Smooth muscle cell (in vitro differentiated cells): ENCODE measurements around the gene SH3RF1. TPM values are rescaled to one million over a fixed set of nuclear protein-coding genes. Genes with fewer than 3 reads are reported as not detected.

Source experiments
- DNase-seq: peaks from one replicate; lab custom pipeline; 2025; ENCODE audit not compliant: unreplicated experiment; lab: John Stamatoyannopoulos, UW
- H2AFZ ChIP-seq: fragments of 200-600 bp; sonication (generic); 2 replicates; pipeline ENCODE4 v1.6.0; 2016; ENCODE audit warnings: antibody characterized with exemption, low read depth, mild to moderate bottlenecking
- H3F3A ChIP-seq: fragments of 200-600 bp; sonication (generic); 2 replicates; pipeline ENCODE4 v1.6.0; 2017; ENCODE audit warnings: antibody characterized with exemption, low read depth
- H3K27ac ChIP-seq: fragments of 200-600 bp; sonication (generic); 2 replicates; pipeline ENCODE4 v1.5.1; 2016; ENCODE audit warnings: low read depth, mild to moderate bottlenecking
- H3K27me3 ChIP-seq: fragments of 200-600 bp; sonication (generic); 2 replicates; pipeline ENCODE4 v1.6.1; 2016; ENCODE audit warnings: low read depth, mild to moderate bottlenecking
- H3K36me3 ChIP-seq: fragments of 200-600 bp; sonication (generic); 2 replicates; pipeline ENCODE4 v1.5.1; 2016; ENCODE audit warnings: low read depth
- H3K4me1 ChIP-seq: fragments of 200-600 bp; sonication (generic); 2 replicates; pipeline ENCODE4 v1.5.1; 2016; ENCODE audit warnings: low read depth
- H3K4me2 ChIP-seq: fragments of 200-600 bp; sonication (generic); 2 replicates; pipeline ENCODE4 v1.6.0; 2016; ENCODE audit warnings: mild to moderate bottlenecking
- H3K4me3 ChIP-seq: fragments of 200-600 bp; sonication (generic); 2 replicates; pipeline ENCODE4 v1.5.1; 2016; ENCODE audit warnings: mild to moderate bottlenecking
- H3K79me2 ChIP-seq: fragments of 200-600 bp; sonication (generic); 2 replicates; pipeline ENCODE4 v1.6.0; 2016; ENCODE audit warnings: low read depth, mild to moderate bottlenecking
- H3K9ac ChIP-seq: fragments of 200-600 bp; sonication (generic); 2 replicates; pipeline ENCODE4 v1.6.0; 2016; ENCODE audit warnings: low read depth
- H3K9me3 ChIP-seq: fragments of 200-600 bp; sonication (generic); replicated peaks from 2 replicates; pipeline ENCODE4 v1.5.1; 2016; ENCODE audit warnings: low read depth
- H4K20me1 ChIP-seq: fragments of 200-600 bp; sonication (generic); 2 replicates; pipeline ENCODE4 v1.6.0; 2016; ENCODE audit warnings: low read depth
- WGBS: methylation state at CpG from one replicate; pipeline ENCODE4 v1.1.7; 2016; ENCODE audit warnings: low lambda C conversion rate; 5-methylcytosine and 5-hydroxymethylcytosine counted together
- polyA plus RNA-seq: library from polyadenylated mRNA; unstranded; fragments of >200 nt; fragmentation: Nextera tagmentation; extraction: Ambion mirVana; gene quantifications from 2 replicates; pipeline ENCODE4 v1.2.1, GENCODE V29; 2016
- total RNA-seq: library from RNA; depleted of rRNA; stranded (reverse); fragments of >200 nt; gene quantifications from 2 replicates; pipeline ENCODE4 v1.2.3, GENCODE V29; 2014
- TF ChIP-seq, protein P1 (sequence below): fragments of 200-600 bp; sonication (generic); IDR thresholded peaks from 2 replicates; pipeline ENCODE4 v1.5.1; 2017; ENCODE audit warnings: borderline replicate concordance, mild to moderate bottlenecking, antibody characterized with exemption; ENCODE audit not compliant: insufficient read depth, poor library complexity, severe bottlenecking

The SH3RF1 gene
- total and polyA plus RNA-seq, 2 experiments from 2014 or later, result 9.4 to 10.2 TPM

DNA sequence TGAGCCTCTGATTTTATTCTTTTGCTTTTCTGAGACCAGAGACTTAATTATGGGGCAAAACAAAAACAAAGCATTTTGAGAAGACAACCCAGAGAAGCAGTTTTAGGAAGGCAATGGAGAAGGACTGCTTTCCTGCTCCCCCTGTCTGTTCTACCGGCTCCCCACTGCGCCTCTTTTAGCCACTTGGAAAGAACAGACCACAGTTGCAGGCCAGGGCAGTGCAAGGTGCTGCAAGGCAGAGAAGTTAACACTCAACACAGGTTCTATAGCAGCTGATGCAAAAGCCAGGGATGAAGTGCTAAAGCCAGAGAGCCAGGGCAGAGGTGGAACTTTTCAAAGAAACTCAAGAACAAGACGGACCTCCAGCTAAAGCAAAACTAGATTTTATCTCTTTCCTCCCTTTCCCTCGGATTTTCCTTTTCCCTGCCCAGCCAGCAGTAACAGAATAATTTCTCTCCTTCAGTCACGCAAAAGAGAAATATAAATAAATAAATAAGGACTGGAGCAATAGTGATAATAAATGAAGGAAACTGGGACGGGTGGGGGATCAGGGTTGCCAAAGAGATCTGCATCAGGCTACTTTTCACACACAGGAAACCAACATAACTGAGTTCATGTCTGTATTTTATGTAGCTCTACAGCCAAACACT, 10.4 kb downstream of the SH3RF1 start:
- no peak overlapping the region for H2AFZ ChIP-seq
- peaks cover 4% of the 10 kb centered on the region for H3F3A ChIP-seq
- no peak overlapping the region for H3K4me2 ChIP-seq
- H3K4me1 ChIP-seq, result peaks cover 50% of the 10 kb centered on the region
- peaks cover 81% of the 10 kb centered on the region for H4K20me1 ChIP-seq
- no peak overlapping the region for H3K4me3 ChIP-seq
- no peaks in the 10 kb centered on the region for H3K27me3 ChIP-seq
- WGBS, result 69% methylated on average over 6 of the region's 6 CpGs
- H3K79me2 ChIP-seq, result peaks cover 100% of the 10 kb centered on the region
- no peak overlapping the region for H3K27ac ChIP-seq
- TF ChIP-seq, protein P1, sequence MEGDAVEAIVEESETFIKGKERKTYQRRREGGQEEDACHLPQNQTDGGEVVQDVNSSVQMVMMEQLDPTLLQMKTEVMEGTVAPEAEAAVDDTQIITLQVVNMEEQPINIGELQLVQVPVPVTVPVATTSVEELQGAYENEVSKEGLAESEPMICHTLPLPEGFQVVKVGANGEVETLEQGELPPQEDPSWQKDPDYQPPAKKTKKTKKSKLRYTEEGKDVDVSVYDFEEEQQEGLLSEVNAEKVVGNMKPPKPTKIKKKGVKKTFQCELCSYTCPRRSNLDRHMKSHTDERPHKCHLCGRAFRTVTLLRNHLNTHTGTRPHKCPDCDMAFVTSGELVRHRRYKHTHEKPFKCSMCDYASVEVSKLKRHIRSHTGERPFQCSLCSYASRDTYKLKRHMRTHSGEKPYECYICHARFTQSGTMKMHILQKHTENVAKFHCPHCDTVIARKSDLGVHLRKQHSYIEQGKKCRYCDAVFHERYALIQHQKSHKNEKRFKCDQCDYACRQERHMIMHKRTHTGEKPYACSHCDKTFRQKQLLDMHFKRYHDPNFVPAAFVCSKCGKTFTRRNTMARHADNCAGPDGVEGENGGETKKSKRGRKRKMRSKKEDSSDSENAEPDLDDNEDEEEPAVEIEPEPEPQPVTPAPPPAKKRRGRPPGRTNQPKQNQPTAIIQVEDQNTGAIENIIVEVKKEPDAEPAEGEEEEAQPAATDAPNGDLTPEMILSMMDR, result no peak
- H3K9me3 ChIP-seq, result no peaks in the 10 kb centered on the region
- DNase-seq, result no peak
- no peaks in the 10 kb centered on the region for H3K36me3 ChIP-seq
- no peak overlapping the region for H3K9ac ChIP-seq

DNA sequence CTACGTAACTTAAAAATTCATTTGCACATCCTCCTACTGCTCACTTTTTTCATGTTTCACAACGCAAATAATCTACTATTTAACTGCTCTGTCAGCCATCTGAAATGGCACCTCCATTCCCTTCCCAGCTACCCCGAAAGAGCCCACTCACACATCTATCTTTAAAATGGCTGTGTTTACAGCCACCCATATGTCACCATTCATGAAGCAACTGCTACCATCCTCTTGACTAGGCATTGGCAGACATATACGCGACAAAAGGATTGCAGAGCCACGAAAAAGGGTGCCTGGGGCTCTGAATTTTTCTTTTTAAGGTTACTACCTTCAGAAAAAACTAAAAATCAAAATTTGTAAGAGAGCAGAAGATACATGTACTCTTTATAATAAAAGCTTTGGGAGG, 11.5 kb downstream of the SH3RF1 start:
- Histone ChIP-seq H3K4me1 (peaks cover 61% of the 10 kb centered on the region), H3K36me3 (no peaks in the 10 kb centered on the region), H3K9ac (no peak overlapping the region), H3K4me2 (no peak overlapping the region), H3F3A (peaks cover 4% of the 10 kb centered on the region), H3K9me3 (no peaks in the 10 kb centered on the region), H3K27ac (no peak overlapping the region), H3K27me3 (no peaks in the 10 kb centered on the region), H2AFZ (no peak overlapping the region), H4K20me1 (peaks cover 84% of the 10 kb centered on the region), H3K79me2 (peaks cover 97% of the 10 kb centered on the region), H3K4me3 (no peak overlapping the region)
- TF ChIP-seq, protein P1, result no peak
- DNase-seq, result no peak
- 90% methylated on average over 6 of the region's 6 CpGs for WGBS

DNA sequence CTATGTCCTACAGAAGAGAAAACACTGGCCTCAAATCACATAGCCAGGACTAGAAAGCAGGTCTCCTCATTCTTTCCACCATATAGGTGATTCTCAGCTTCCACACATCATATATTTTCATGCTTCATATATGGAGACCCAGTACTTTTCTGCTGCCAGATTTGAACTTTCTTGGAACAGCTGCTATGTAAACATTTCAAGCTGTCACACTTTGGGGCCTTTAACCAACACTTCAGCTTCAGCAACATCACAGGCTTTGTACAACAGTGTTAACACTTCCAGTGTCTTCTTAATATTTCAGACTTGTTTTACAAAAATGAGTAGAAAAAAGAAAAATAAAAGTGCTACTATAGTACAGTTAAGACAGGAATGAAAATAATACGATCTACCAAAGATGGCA, 12.6 kb downstream of the SH3RF1 start:
- no peaks in the 10 kb centered on the region for H3K9me3 ChIP-seq
- no peaks in the 10 kb centered on the region for H3K27me3 ChIP-seq
- DNase-seq, result no peak
- peaks cover 96% of the 10 kb centered on the region for H3K79me2 ChIP-seq
- peaks cover 87% of the 10 kb centered on the region for H4K20me1 ChIP-seq
- H3K4me3 ChIP-seq, result no peak overlapping the region
- H2AFZ ChIP-seq, result no peak overlapping the region
- peaks cover 4% of the 10 kb centered on the region for H3F3A ChIP-seq
- TF ChIP-seq, protein P1, result no peak
- H3K27ac ChIP-seq, result peak overlapping the region; percentile 66
- 90% methylated on average over 1 of the region's 1 CpG for WGBS
- peaks cover 64% of the 10 kb centered on the region for H3K4me1 ChIP-seq
- H3K4me2 ChIP-seq, result no peak overlapping the region
- H3K36me3 ChIP-seq, result no peaks in the 10 kb centered on the region
- no peak overlapping the region for H3K9ac ChIP-seq
